Hypothalamus (tissue), 51 donors: Measurements from ENCODE around the gene TBC1D28.
"Not testable (repeated sequence)": the region's sequence is repeated elsewhere in the genome, so short reads cannot be mapped to it uniquely, and the experiment has no call there.

Experiments
- DNase-seq, 51 donors: peaks; one replicate each; lab custom pipeline; 2025; lab: John Stamatoyannopoulos, UW

TBC1D28 gene

GRCh38 chr17:18624862-18625501, 19.2 kb downstream of the TBC1D28 start:
- DNase-seq, result not testable (repeated sequence)

- not testable (repeated sequence) for DNase-seq
Measured at GRCh38 chr17:18617613-18618012, 26.6 kb downstream of the TBC1D28 start.

GRCh38 chr17:18613016-18613415, 31.2 kb downstream of the TBC1D28 start:
- not testable (repeated sequence) for DNase-seq

GRCh38 chr17:18593138-18593537, 51.1 kb downstream of the TBC1D28 start:
- DNase-seq, result not testable (repeated sequence)
